Inferior parietal cortex (tissue), 1 donor: Measurements from ENCODE around the gene C2CD4A.
"Not testable (repeated sequence)": the region's sequence is repeated elsewhere in the genome, so short reads cannot be mapped to it uniquely, and the experiment has no call there.

Experiments used
- DNase-seq: peaks from one replicate; pipeline ENCODE4 v3.0.0-alpha.2; 2016; ENCODE audit errors: extremely low spot score

Gene C2CD4A, protein sequence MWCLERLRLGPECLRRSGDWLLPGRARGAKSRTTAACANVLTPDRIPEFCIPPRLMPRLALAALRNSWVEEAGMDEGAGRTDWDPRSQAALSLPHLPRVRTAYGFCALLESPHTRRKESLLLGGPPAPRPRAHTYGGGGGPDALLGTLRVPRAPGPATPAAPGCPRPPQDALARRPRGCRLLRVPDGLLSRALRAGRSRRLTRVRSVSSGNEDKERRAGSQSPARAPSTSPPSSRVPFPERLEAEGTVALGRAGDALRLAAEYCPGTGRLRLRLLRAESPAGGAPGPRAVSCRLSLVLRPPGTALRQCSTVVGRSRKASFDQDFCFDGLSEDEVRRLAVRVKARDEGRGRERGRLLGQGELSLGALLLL

DNA sequence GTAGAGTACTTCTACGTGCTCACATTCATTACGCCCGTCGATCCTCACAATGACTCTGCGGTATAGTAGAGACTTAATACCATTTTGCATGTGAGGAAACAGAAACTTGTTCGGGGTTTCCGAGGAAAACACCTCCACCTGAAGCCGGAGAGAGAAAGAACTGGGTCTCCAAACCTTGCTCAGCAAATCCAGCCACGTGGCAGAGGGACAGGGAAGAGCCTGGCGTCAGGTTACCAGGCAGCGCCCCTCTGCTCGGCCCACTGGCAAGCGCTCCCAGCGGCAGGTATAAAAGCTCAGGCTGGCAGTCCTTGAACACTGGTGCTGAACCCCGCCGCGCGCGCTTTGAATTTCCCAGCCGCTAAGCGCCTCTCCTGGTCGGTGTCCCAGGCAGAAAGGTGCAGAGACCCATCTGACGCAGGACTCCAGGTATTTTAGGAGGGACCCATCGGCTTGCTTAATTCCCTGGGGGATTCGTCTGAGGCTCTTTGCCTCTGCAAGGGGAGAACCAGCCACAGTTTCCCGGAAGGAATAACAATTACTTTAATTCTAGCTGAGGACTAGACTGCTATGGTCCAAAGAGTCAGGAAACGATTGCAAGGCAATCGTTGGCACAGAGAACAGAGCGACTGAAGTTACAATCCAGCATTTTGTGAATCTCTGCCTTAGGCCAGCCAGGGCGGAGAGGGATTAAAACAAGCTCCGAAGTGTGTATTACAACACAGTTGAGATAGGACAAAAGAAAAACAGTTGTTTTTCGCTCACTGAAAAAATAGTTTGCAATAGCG is at the start of gene C2CD4A:
C2CD4A (plus strand) TSS at position 315 of the 785 bp plus-strand sequence. CDS start 637 bp downstream, outside the sequence.
- peak; percentile 27 for DNase-seq

DNA sequence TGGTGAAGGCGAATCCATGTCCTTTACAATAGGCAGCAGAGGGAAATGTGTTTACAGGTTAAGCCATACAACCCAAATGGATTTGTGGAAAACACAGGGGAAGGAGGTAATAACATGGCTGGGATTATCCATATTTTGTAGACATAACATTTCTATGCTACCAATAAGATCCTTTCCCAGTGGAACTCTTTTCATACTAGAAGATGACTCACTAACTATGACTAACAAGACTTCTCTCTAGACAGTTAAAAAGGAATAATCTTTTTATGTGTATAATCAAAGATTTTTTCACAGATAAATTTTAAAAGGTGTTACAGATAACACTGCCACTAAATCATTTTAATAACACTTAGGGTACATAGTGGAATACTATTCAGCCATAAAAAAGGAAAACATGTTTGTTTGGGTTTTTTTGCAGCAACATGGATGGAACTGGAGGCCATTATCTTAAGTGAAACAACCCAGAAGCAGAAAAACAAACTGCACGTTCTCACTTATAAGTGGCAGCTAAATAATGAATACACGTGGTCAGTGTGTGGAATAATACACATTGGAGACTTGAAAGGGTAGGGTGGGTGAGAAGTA is 46.1 kb upstream of the C2CD4A start:
- no peak for DNase-seq

DNA sequence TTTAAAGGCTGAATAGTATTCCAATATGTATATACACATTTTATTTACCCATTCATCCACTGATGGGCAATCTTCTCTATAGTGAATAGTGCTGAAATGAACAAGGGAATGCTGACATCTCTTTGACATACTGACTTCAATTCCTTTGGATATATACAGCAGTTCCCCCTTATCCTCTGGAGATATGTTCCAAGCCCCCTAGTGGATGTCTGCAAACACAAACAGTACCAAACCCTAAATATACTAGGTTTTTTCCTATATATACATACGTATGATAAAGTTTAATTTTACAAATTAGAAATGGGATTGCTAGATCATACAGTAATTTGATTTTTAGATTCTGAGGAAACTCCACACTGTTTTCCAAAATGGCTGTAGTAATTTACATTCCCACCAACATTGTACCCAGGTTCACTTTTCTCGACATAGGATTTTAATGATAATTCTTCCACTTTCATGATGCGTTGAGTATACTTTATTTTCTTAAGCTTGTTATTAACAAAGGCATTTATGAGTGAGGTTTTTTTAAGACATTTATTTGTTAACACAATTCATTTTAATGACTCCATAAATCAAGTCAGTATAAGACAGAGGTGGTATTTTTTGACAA is 44.7 kb upstream of the C2CD4A start:
- DNase-seq = no peak

DNA sequence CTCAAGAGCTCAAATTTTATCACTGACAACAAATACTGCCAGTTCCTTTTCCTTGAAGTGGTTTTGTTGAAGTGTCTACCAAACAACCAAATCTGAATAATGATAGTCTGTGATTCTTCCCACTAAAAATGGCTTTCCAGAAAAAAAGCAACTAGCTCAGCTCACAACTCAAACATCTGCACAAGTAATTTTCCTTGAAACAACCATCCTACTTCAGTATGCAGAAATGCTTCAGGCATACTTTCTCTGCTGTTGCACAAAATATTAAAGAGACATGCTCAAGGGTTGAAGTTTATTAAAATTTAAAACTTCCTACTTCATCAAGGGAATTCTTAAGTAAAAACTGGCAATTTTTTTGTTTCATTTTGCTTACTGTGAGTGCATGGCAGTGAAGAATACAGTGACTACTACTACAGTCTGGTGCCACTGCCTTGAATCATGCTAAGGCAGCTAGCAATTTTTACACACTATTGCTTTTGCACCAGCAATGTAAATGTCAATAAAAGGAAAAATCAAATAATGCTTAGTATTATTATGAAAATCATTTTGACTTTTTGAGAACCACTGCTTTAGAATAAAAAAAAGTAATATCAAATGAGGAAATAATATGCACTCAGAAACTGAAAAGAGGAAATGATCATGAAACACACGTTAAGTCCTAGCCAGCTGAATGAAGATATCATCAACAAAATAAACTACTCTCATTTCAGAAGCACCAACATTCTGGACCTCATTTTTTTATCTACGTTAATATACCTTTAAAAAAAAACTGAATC is 40.1 kb upstream of the C2CD4A start:
- no peak for DNase-seq

DNA sequence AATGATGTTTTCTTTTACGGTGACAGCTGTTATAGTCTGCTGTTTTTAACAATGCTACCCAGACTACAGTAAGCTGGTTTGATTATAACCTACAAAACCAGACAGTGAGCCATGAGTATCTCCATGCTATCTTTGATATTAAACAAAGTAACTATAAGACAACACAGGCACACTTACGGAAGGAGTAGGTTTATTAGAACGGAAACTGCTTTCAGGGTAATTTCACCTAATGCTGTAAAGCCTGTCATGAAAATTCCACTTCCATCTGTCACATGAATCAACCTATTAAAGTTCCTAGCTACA is 39.6 kb upstream of the C2CD4A start:
- DNase-seq = no peak

DNA sequence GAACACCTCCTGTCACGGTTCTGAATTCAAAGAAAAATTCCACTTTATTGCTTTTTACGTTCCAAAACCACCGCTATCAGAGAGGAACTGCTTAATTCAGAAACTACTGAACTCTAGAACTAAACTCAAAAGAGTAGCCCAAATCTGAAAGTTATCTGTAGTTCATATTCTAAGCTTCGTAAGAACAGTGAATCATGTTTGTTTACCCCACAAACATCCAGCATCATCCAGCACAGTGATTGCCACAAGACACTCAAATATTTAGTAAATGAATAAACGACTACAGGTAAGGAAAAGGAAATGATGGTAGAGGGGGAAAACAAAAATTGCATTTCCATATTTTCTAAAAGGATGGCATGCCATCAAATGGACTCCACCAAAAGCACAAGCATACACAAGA is 38.9 kb upstream of the C2CD4A start:
- no peak for DNase-seq

DNA sequence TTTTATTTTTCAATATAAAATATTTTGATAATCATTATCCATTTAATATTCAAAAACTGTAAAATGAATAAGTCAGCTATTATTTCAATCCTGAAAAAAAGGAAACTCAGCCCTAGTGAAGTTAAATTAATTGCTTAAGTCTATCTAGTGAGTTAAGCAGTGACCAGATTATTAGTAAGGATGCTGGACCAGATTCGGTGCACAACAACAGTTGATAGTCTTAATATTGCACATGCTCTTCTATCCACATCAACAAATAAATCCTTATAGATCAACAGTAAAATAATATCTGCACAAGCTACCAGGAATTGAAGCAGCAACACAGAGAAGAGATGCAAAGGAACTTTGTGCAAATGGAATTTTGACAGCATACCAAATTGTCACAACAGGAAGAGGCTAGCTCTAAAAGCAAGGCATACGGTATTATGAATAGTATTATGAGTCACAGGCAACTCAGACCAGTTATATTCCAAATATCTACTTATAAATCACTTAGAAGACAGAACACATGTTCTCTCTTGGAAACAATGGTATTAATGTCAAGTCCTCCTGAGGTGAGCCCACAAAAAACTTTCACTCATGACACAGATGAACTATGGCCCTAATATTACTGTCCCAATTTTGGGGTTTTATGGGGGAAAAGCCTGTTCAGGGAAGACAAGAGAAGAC is 31.4 kb upstream of the C2CD4A start:
- DNase-seq = no peak

DNA sequence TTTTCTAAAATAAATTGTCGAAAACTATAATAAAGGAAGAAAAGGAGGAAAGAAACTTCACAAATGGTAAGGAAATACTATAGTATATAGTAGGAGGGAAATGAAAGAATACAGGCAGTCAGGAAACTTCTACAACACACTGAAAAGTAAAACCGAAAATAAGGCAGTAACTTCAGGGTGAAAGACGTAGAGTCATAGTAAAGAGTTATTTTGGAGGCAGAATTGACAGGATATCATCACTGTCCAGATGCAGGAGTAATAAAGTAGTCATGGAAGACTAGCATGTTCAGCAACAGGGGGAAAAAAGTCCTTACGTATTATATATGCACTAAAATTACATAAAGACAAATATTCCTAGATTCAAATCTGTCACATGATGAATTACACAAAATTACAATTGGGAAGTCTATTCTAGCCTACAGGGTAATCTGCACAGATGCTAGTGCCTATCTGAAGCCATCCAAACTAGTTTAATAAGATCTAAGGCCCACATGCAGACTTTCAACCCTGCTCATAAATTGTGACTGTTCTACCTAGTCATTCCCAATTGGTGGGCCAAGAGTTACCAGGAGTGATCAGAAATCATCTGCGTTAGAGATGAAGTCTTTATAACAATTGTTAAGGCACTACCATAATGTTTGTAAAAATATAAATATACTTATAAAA is 20.6 kb upstream of the C2CD4A start:
- DNase-seq = no peak

DNA sequence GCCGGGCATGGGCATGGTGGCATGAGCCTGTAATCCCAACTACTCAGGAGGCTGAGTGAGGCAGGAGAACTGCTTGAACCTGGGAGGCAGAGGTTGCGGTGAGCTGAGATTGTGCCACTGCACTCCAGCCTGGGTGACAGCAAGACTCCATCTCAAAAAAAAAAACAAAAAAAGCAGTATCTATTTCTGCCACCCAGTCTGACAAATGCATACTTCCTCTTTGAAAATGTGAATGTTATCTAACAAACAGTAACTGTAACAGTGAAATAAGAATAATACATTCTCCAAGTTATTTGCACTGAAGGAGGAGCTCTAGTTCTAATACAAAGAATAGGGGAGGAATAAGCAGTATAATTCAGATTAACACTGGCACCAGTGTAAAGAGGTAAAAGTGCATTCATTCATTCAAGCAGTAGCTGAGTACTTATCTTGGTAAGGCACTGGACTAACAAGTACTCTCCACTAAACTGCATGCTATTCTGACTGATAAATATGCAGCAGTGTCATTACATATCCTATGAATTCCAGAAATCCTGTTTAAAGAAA is 19.4 kb upstream of the C2CD4A start:
- DNase-seq = no peak

DNA sequence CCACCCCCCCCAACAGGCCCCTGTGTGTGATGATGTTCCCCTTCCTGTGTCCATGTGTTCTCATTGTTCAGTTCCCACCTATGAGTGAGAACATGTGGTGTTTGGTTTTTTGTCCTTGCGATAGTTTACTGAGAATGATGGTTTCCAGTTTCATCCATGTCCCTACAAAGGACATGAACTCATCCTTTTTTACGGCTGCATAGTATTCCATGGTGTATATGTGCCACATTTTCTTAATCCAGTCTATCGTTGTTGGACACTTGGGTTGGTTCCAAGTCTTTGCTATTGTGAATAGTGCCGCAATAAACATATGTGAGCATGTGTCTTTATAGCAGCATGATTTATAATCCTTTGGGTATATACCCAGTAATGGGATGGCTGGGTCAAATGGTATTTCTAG is 18.5 kb upstream of the C2CD4A start:
- DNase-seq = not testable (repeated sequence)

DNA sequence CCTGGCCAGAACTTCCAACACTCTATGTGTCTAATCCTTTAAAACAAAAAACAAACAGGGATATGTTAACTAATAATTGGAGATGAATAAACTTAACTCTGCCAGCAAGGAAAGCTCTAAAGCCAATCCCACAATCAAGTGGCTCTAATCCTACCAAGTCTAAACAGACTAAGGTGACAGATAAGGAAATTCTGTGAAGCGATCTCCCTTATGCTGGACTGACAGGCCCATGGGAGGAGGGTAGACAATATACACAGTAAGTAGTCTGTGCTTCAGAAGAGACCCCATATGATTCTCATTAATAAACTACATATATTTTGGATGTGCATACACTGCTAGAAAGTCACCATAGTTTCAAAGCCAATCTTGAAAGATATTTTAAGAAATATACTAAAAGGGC is 16.7 kb upstream of the C2CD4A start:
- DNase-seq = no peak

DNA sequence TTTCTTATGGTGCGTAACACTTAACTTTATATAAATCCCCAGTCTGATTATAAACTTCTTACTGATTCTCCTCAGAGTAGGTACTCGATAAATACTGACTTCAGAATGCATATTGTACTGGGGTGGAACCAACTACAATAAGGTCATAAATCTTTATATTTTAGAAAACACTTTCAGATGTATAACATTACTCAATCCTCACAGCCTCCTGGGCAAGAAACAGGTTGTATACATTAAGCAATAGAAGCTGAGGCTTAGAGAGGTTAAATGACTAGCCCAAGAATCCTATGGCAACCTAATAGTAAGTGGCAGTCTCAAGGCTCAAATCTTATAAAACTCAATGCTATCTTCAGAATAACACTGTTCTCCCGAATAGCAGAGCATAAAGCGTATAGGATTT is 15.6 kb upstream of the C2CD4A start:
- no peak for DNase-seq

DNA sequence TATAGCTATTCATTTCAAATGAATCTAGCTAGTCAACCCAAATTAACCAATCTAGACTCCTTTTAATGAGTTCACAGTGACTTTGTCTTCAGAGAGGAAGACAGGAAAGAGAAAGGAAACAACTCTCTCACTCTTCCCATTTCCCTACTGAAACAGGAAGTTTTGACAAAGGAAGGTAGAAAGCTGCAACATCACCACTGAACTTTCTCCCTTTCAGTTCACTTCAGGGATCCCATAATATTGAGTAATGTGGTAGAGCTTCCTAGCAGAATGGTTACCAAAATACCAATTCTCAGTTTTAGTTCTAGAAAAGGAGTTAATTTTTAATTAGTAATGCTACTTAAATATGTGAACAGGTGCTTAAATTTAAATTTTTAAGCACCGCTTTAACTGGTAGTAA is 14.1 kb upstream of the C2CD4A start:
- no peak for DNase-seq

DNA sequence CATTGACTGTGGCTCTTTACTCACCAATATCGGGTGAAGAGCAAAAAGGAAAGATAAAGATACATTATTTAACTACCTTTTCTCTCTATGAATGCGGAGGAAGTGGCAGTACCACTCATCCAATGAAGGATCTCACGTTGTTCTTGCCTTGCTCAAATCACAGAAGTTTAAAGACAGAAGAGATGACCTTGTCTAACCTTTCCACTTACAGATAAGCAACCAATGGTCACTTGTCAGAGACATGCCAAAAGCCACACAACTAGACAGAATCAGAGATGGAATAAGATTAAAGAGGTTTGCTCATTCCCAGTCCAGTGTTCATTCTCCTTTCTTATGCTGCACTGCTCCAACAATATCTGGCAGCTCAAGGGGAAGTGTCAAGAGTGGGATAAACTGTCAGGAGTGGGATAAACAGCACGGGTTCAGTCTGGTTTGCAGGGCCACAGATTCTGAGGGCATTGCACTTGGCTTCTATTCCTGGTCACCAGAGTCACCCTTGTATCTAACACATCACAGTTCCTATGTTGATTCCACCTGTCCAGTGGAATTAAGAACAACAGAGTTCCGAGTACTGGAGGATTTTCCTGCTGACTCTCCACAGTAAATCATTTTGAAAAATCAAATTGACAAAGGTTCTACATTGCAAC is 13.2 kb upstream of the C2CD4A start:
- no peak for DNase-seq

DNA sequence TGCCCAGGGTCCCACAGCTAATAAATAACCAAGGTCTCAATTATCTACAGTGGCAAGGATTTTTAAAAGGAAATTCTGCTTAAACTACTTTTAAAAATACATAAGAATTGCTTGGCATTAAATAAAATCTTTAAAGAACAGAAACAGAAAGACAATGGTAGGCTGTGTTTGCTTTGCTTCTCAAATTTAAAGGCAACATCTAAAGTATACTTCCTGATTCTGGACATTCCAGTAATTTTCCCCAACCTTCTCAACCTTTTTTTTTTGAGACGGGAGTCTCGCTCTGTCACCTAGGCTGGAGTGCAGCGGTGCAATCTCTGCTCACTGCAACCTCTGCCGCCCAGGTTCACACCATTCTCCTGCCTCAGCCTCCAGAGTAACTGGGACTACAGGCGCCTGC is 11.8 kb upstream of the C2CD4A start:
- no peak for DNase-seq

DNA sequence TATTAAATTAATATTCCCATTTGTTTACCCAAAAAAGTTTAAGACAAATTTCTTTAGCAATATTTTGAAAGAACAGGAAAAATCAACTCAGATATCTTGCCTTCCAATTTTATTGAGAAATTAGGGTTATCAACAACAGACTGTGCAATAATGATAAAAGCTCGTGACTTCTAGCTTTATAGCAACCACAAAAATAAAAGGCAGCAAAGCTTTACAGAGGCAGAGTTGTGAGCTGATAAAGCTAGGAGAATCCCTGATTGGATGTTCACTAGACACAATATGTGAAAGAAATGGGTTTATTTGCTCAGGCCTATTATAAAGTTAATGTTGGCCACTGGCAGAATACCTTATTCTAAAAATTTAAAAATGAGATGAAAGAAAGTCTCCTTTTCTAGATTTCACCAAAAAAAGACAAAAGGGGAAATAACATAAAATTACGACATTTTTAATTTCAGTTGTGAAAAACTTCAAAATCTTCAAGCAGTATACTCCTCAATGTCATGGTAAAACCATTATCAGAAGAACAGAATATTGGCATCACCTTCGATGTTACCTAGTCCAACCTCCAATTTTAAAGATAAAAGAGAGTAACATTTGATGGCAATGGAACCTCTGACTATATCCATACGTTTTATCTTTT is 9.3 kb upstream of the C2CD4A start:
- DNase-seq = no peak

DNA sequence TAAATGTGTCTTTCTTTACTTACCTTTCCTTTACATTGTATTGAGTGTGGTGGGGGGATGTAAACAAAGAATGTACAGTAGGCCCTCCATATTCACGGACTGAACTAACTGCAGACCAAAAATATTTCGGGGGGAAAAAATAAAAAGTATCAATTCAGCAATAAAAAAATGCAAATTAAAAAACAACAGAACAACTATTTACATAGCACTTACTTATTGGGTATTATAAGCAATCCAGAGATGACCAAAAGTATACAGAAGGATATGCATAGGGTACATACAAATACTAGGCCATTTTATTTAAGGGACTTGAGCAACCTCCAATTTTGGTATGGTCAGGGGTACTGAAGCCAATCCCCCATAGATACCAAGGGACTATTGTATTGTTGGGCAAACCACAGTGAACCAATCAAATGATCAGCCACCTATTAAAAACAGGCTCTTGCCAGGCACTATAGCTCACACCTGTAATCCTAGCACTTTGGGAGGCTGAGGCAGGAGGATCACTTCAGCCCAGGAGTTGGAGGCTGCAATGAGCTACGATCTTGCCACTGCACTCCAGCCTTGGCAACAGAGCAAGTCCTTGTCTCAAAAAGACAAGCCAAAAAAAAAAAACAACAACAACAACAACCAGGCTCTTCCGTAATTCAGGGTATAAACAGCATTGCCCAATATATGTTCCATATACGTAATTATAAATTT is 8.3 kb upstream of the C2CD4A start:
- DNase-seq = no peak

DNA sequence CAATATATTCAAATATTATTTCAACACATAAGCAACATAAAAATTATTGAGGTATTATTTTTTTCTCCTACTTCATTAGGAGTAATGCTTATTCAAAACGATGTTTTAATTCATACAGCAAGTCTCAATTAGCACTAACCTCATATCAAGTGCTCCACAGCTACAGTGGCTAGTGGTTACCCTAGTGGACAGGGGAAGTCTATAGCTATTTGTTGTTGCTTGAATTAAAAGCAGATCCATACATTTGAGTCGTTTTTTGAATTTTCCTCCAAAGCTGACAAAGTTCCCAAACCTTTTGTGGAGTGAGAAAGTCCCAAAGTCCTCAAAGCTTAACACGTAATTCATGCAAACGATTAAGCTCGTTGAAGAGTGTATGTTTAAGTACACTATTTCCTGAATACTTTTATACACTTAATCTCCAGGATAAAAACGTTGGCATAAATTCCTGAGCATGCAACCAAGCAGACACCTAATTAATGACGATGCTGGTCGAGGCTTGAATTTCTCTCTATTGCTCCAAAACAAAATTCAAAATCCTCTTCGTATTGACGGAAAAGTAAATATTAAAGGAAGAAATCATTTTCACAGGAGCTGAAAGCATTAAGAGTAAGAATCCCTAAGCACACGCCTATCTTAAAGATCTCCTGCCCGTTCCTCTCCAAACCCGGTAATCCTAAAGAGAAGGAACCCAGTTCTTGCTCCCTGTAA is 7.5 kb upstream of the C2CD4A start:
- DNase-seq = peak; percentile 15
